Measurements from ENCODE around the gene C1QTNF2.

- TF ChIP-seq EP300 (IDR thresholded peaks at IDR 0.05) (no peak), CTCF (IDR thresholded peaks at IDR 0.05) (no peak)
These were observed 36.7 kb downstream of the C1QTNF2 start for GRCh38 chr5:160333721-160334120.

Data from esophagus muscularis mucosa (tissue), 3 donors.